Stimulated activated CD4-positive, alpha-beta T cell treated with anti-CD3 and anti-CD28 coated beads, Interleukin-1b, Interleukin-23, amount 100 ng/mL, for 24 hours (primary cell): ENCODE data around the gene SLC25A26.

Source experiments
- DNase-seq, 4 experiments: peaks; one replicate each; pipeline ENCODE4 v3.0.0-alpha.2; 2020; ENCODE audit warnings: low read depth in 4 of 4, low spot score in 1 of 4

SLC25A26 gene, protein sequence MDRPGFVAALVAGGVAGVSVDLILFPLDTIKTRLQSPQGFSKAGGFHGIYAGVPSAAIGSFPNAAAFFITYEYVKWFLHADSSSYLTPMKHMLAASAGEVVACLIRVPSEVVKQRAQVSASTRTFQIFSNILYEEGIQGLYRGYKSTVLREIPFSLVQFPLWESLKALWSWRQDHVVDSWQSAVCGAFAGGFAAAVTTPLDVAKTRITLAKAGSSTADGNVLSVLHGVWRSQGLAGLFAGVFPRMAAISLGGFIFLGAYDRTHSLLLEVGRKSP

DNA sequence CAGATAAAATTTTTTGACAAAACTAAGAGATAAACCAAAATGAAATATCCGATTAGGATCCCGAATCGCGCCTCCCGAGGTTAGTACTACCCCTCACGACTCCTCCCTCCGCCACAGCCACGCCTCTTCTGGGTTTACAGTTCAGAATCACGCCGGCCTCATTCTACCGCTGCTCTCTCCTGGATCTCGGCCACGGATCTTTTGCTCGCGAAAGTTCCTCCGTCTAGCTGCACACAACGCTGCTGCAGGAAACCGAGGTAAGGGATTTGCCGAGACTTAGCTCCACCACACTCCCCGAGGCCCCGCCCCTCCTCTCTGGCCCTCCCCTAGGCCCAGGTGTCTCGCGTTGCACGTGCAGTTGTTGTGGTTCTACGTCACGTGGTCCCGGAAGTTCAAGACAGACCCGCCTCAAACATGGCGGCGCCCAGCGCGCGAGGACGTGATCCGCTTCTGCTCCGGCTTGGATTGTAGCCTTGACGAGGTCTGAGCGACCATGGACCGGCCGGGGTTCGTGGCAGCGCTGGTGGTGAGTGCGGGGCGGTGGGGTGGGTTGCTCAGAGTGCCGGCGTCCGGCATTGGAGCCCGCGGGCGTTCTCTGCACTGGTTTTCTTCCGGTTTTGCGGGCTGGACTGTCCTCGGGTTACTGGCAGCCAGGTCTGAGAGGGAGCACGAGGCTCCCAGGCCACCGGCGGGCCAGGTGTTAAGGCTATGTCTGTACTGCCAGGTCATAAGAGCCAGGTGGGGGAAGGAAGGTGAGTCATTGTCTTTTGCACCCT, at the start of gene SLC25A26:
TSS of gene SLC25A26 (plus strand) at position 400 of the 776 bp plus-strand sequence. CDS start at position 494, 94 bp downstream.
- DNase-seq = peak; percentile 90 to 94 (median 92)

DNA sequence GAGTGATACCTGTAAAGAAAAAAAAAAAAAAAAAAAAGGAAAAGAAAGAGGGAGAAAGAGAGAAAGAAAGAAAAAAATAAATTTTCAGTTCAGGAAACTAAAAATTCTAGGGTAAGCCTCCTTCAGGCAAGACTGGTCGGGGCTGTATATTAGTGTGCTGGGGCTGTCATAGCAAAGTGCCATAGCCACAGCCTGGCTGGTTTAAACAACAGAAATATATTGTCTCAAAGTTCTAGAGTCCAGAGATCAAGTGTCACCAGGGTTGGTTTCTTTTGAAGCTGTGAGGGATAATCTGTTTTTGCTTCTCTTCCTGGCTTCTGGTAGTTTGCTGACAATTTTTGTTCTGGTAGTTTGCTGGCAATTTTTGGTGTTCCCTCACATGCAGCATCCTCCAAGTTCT, 48.4 kb upstream of the SLC25A26 start:
- DNase-seq = no peak

DNA sequence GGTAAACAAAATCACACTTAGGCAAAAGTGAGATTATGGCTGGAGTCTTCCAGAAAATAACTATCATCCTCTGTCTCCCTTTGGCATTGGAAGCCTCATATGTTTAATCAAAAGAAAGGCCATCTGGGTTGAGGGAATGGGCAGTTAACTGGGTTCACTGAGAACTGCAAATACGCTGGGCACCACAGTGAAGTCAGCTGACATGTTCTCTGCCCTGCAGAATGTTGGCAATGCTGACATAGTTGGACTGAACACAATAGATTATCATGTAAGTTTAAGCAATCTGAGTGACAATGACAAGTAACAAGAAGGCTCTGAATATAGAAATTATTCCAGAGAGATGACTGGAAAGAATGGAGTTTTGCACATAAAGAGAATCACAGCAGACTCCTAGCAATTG, 43.8 kb upstream of the SLC25A26 start:
- DNase-seq = no peak

DNA sequence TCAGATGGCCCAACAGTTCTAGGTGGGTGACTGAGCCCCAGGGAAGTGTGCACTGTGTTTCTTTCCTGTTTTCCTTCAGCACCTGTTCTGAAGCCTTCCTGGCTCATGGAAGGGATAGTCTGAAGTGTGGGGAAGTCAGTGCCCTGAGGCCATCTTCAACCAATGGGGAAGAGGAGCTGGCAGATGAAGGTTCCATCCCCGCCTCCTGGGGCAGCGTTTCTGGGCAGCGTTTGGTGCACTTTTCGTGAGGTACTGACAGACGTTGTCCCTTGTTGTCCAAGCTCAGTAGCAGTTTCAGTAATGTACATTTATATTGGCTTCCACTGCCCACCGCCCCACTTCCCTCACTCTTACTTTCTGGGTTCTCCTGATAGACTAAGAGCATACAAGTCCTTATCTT, 42.6 kb upstream of the SLC25A26 start:
- DNase-seq = no peak

DNA sequence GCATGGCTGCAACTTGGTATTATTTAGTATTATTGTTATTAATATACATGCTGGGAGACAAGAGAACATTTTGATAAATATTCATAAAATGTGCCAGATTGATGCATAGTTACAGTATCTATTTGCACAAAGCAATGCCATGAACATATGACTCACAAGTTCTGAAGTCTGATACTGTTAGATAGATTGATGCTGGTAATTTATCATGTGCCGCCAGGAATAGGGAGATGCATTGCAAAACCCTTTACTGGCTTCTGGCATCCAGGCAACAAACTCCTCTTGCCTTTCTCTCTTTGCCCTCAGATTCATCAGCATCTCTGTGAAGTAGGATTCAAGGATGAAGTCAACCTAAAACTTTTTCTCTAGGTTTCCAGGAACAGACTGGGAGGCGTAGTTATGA, 41.0 kb upstream of the SLC25A26 start:
- DNase-seq = no peak

DNA sequence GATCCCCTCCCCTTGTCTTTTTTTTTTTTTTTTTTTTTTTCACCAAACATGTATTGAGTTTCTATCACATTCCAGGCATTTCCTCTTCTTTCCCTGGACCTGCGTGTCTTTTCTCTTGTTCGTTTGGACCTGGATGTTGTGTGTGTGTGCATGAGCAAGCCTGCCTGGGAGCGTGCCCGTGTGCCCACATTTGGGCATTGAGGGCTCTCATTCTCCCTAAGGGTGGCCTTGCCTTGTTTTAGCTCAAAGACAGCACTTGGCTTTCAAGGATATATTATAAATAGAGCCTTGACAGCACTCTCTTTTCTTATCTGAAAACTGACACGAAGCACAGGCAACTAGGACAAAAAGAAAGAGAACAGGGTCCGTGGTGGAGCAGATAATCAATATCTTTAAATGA, 39.0 kb upstream of the SLC25A26 start:
- no peak for DNase-seq

DNA sequence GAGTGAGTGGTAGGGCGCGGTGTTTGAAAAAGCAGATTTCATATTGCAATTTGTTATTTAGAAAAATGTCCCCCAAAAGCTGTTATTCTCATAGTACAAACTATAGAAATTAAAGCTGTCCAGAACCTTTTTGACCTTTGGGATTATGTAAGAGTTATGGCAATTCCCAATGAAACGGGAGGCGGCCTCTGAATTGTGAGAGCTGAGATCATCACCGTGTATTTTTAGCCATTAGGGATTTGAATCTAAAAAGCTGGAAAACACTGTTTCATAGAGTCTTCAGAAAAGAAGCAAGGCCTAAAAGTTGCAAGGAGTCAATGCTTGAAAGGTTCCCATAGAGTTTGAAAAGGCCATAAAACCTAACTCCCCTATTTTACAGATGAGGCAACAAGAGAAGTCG, 38.6 kb upstream of the SLC25A26 start:
- DNase-seq = no peak

DNA sequence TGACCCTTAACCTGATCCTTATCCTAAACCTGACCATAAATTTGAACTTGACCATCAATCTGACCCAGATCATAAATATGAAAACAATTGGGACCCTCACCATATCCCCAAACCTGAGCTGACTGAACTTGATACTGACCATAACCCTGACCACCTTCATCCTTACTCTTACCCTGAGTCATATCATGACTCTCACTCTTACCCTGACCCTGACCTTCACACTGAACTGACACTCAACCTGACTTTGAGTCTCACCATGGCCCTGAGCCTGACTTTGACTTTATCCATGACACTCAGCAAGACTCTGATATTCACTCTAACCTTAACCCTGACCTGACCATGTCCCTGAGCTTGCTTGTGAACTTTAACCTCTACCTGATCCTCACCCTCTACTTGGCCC, 34.3 kb upstream of the SLC25A26 start:
- no peak for DNase-seq

DNA sequence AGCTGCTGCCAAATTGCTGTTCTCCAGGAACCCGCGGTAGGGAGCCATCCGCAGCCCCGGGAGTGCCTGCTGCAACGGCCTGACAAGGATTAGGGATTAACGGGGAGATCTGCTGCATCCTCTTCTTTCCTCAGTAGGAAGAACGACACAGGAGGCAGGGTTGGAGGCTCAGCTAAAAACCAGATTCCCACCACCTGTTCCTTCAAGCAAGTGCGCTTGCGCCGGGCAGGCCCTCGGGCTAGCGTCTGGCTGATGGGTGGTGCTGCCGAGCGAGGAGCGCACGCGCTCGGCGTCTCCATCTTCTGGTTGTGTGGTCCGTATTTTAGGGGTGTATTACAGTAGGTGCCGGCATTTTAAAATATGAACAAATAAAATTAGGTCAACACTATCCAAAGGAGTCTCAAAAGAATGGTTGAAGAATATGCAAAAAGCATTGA, 25.4 kb upstream of the SLC25A26 start:
- peak in 2 of 4 experiments; percentile 7 to 12 for DNase-seq

DNA sequence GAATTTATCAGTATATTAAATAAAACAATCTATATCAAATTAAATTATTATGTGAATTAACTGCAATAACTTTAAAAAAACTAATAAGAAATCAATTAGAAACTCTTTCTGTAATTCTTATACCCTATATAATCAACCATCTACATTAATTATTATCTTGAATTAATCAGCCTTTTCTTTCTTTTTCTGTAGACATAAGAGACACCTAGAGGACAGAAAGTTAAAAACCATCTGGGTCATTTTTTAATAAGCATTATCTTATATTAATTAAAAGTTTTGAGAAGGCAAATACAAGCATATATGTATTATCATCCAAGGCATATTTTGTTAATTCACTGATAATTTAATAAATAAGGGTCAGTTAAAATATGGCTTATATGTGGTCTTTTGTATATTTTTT, 24.2 kb upstream of the SLC25A26 start:
- no peak for DNase-seq

DNA sequence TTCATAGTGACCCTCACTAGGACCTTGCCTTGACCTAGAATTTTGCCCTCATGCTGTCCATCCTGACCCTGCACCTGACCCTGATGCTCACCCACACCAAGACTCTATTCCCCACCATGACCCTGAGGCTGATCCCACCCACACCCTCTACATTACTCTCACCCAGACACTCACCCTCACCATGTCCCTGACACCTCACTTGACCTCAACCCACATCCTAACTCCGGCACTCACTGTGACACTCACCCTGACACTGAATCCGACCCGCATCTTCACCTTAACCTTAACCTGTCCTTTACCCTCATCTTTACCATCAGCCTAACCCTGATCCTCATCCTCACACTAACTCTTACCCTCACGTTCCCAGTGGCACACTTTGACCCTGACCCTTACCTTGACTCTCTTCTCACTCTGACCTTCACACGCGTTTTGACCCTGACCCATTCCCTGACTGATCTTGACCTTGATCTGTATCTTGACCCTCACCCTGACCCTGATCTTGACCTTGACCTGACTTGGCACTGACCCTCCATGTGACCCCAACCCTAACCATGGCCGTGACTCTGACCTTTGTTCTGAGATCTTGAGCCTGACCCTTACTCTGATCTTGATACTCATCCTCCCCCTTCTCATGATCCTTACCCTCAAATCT, 22.2 kb upstream of the SLC25A26 start:
- no peak for DNase-seq

DNA sequence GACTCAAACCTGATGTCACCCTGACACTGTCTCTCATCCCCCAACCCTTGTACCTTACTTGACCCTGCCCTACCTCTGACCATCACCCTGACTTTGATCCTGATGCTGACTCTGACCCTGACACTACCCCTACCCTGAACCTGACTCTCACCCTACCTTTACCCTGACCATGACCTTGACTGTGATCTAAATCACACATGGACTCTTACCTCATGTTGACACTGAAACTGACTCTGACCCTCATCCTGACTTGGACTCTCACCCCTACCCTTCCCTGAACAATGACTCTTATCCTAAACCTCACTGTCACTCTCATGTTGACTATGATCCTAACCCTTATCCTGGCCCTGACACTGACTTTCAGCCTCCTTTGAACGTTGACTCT, 21.7 kb upstream of the SLC25A26 start:
- DNase-seq = no peak

DNA sequence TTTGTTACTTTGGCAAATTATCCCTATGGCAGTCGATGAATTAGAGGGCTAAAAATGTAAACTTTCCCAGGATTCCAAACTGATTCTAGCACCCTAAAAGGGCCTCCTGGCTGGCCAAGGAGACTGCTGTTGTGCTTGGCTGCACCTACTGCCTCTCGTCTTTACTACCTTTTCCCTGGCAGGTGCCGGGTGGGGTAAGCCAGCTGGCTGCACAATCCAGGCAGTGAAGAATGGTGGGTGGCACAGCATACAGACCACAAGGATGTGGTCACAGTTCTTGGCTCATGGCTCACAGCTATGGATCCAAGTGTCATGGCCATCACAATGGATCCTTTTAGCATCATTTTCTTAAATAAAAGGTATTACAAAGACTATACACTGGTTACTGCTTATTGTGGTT, 20.7 kb upstream of the SLC25A26 start:
- no peak for DNase-seq

DNA sequence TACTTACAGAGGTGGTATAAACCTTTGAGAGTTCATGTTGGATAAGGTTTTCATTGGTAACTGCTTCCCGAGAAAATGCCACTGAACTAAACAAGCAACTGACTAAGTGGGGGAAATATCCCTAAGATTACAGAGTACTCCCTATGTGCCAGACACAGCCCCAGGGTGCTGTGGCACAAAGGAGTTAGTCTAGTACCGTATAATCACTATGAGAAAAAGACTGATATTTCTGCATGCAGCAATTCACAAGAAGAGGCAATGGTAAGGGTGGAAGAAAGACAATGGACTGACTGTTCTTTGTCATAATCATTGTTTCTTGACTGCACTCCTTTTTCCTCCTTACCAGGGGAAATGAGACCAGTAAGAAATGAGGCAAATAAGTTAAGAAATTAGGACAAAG, 20.0 kb upstream of the SLC25A26 start:
- no peak for DNase-seq

DNA sequence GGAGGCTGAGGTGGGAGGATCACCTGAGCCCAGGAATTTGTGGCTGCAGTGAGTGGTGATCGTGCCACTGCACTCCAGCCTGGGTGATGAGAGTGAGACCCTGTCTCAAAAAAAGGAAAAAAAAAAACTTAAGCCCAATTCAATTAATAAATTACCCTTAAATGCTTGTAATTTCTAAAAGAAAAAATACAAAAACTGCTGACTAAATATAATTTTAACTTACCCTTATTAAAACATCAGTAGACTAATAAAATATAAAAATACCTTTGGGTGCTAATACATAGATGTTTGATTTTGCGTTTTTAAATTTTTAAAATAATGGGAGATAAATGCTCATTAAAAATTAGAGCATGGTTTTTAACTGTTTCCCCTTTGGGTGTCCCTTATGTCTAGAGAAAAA, 17.5 kb upstream of the SLC25A26 start:
- DNase-seq = no peak

DNA sequence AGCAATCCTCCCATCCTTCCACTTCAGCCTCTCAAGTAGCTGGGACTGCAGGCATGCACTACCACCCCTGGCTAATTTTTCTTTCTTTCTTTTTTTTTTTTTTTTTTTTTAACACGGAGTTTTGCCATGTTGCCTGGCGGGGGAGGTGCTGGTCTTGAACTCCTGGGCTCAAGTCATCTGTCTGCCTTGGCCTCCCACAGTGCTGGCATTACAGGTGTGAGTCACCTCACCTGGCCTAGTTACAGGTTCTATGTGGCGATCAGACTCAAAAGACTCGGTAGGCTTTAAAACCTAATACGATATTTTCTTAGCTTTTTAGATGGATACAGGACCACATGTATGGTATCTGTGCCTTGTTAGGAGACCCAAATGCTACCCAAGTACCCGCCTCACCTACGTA, 14.0 kb upstream of the SLC25A26 start:
- DNase-seq = no peak

DNA sequence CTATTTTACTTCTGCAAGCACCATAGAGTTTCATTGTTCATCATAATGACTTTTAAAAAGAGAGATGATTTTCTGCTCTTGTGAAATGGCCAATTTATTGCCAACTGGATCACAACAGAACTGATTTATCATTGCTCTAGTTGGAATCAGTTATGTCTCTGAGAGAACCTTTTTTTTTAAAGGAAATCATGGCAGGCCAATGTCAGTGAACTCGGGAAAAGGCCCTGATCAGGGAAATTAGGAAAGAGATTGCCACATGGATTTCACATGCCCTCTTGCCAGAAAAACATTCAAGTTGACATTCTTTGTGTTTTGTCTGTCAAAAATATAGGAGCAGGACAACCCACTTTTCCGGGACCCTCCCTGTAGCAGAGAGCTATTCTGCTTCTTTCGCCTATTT, 12.6 kb upstream of the SLC25A26 start:
- no peak for DNase-seq

DNA sequence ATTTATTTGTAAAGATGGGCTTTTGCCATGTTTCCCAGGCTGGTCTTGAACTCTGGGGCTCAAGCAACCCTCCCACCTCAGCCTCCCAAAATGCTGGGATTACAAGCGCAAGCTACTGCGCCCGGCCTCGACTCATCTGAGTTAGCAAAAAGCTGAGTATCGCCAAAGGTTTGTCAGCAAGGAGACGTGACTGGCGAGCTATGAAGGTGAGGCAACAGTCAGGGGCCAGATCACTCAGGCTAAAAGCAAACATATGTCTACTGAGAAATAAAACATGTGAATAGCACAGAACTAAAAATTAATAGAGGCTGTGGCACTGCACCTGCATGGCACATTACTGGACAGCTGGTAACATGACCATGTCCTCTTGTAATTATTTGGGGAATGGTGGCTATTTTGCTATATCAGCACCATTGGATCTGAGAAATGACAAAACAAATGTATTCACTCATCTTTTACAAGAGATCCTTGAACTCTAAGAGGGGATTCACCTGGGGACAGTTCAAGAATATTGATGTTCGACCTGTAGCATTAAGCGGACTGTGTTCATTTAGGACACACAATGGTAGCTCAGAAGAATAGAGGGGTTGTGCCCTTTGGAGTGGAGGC, 10.0 kb upstream of the SLC25A26 start:
- DNase-seq = no peak

DNA sequence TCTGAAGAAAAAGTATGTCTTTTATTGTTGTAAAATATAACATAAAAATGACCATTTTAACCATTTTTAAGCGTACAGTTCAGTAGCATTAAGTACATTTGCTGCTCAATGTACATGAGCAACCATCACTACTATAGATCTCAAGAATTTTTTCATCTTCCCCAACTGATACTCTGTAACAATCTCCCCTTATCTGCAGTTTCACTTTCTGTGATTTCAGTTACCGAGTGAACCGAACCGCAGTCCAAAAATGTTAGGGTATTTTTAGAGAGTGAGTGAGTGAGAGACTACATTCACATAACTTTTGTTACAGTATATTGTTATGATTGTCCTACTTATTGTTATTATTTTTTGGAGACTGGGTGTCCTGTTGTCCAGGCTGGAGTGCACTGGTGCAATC, 9.0 kb upstream of the SLC25A26 start:
- no peak for DNase-seq

DNA sequence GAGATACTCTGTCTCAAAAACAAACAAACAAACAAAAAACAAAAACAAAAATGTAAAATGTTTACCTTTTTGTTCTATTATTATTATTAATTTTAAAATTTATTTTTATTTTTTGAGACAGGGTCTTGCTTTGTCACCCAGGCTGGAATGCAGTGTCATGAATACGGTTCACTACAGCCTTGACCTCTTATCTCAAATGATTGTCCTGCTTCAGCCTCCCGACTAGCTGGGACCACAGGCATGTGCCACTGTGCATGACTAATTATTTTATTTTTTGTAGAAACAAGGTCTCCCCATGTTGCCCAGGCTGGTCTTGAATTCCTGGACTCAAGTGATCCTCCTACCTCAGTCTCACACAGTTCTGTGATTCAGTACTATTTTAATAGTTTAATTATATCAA, 5.7 kb upstream of the SLC25A26 start:
- no peak for DNase-seq

DNA sequence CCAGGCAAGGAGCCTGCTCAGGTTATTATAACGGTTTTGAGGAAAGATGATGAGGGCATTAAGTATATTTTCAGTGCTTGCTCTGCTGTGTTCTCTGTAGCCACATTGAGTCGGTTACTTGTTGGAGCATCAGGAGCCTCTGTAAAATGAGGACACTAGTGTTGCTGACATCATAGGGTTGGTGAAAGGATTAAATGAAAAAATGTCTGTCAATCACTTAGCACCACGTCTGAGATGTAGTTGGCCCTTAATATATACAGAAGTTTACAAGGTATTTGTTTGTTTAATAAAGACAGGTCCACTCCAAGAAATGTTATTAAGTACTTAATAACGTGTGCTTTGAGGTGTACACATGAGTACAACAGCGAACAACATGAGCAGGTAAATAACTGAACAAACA, 735 bp upstream of the SLC25A26 start:
- no peak for DNase-seq

DNA sequence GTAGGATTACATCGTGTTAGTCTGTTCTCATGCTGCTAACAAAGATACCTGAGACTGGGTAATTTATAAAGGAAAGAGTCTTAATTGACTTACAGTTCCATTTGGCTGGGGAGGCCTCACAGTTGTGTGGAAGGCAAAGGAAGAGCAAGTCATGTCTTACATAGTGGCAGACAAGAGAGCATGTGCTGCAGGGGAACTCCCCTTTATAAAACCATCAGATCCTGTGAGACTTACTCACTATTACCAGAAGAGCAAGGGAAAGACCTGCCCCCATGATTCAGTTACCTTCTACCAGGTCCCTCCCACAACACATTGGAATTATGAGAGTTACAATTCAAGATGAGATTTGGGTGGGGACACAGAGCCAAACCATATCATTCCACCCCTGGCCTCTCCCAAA, 3.4 kb downstream of the SLC25A26 start:
- DNase-seq = peak in 2 of 4 experiments; percentile 3 to 4
